IMR-90 (cell line): ENCODE measurements around the gene GPATCH8. TPM values are rescaled to one million over a fixed set of nuclear protein-coding genes. Genes with fewer than 3 reads are reported as not detected.

ENCODE experiments used
- ATAC-seq: fragments of 200-7000 bp; cut with Tn5 transposase; 2 replicates; pipeline ENCODE4 v1.9.1; 2020; ENCODE audit warnings: low read depth, mild to moderate bottlenecking, moderate library complexity
- BruUV-seq: library from RNA; stranded (reverse); fragments of 400-500 nt; replicated peaks from 2 replicates; lab custom pipeline; 2021; lab: Mats Ljungman, UMichigan
- CTCF ChIA-PET: fragments of 300-600 bp; formaldehyde crosslinking; extraction: SDS; loops from one replicate; lab custom pipeline; 2021; ENCODE audit warnings: antibody characterized with exemption; lab: Yijun Ruan, JAX
- POLR2A ChIA-PET: fragments of 300-600 bp; sonication (Branson Sonifier 250); formaldehyde crosslinking; loops from one replicate; lab custom pipeline; 2022; ENCODE audit warnings: antibody characterized with exemption; ENCODE audit not compliant: unreplicated experiment; lab: Charles Lee
- DNase-seq: peaks from one replicate; pipeline ENCODE4 v3.0.0; 2013
- H2AFZ ChIP-seq: replicated peaks from 2 replicates; pipeline ENCODE3; 2013; ENCODE audit warnings: low read length, mild to moderate bottlenecking; ENCODE audit not compliant: poor library complexity
- H2AK5ac ChIP-seq: 2 replicates; pipeline ENCODE4 v1.6.1; 2013; ENCODE audit warnings: low read depth, low read length, inconsistent platforms
- H2AK9ac ChIP-seq: replicated peaks from 2 replicates; pipeline ENCODE3; 2013; ENCODE audit warnings: mild to moderate bottlenecking, low read depth, low read length, moderate library complexity; ENCODE audit not compliant: poor library complexity
- H2BK120ac ChIP-seq: 2 replicates; pipeline ENCODE4 v1.6.1; 2013; ENCODE audit warnings: low read depth, low read length, inconsistent platforms
- H2BK15ac ChIP-seq: 3 replicates; pipeline ENCODE4 v1.6.1; 2013; ENCODE audit warnings: low read depth, low read length, inconsistent platforms
- H2BK20ac ChIP-seq: 2 replicates; pipeline ENCODE4 v1.6.1; 2013; ENCODE audit warnings: low read depth, mild to moderate bottlenecking, inconsistent platforms, low read length, moderate library complexity
- H2BK5ac ChIP-seq: 2 replicates; pipeline ENCODE4 v1.6.1; 2013; ENCODE audit warnings: mild to moderate bottlenecking, low read depth, low read length, inconsistent platforms; ENCODE audit not compliant: poor library complexity, severe bottlenecking
- H3K14ac ChIP-seq: replicated peaks from 2 replicates; pipeline ENCODE4 v1.6.1; 2013; ENCODE audit warnings: low read depth, low read length, inconsistent platforms
- H3K18ac ChIP-seq: 2 replicates; pipeline ENCODE4 v1.6.1; 2013; ENCODE audit warnings: low read depth, low read length, control low read depth
- H3K23ac ChIP-seq: 2 replicates; pipeline ENCODE4 v1.6.1; 2013; ENCODE audit warnings: low read depth, low read length, inconsistent platforms
- H3K27ac ChIP-seq: 2 replicates; pipeline ENCODE4 v1.5.1; 2013; ENCODE audit warnings: mild to moderate bottlenecking, control low read depth, low read length; ENCODE audit not compliant: insufficient read depth
- H3K27me3 ChIP-seq: 2 replicates; pipeline ENCODE4 v1.6.1; 2013; ENCODE audit warnings: low read length; ENCODE audit not compliant: control insufficient read depth, insufficient read depth
- H3K36me3 ChIP-seq: 2 replicates; pipeline ENCODE4 v1.6.1; 2013; ENCODE audit warnings: low read length, mixed read lengths; ENCODE audit not compliant: control insufficient read depth, insufficient read depth
- H3K4ac ChIP-seq: 2 replicates; pipeline ENCODE4 v1.6.1; 2013; ENCODE audit warnings: low read depth, low read length, inconsistent platforms
- H3K4me1 ChIP-seq: 2 replicates; pipeline ENCODE4 v1.6.1; 2013; ENCODE audit warnings: low read length, mixed read lengths; ENCODE audit not compliant: control insufficient read depth, insufficient read depth
- H3K4me2 ChIP-seq: 2 replicates; pipeline ENCODE4 v1.6.1; 2013; ENCODE audit warnings: low read depth, mild to moderate bottlenecking, control low read depth, low read length, moderate library complexity
- H3K4me3 ChIP-seq: 2 replicates; pipeline ENCODE4 v1.5.1; 2013; ENCODE audit warnings: low read depth, mild to moderate bottlenecking, control low read depth, low read length, moderate library complexity; ENCODE audit not compliant: insufficient read depth
- H3K56ac ChIP-seq: 2 replicates; pipeline ENCODE4 v1.6.1; 2013; ENCODE audit warnings: low read length, inconsistent platforms; ENCODE audit not compliant: insufficient read depth; ENCODE audit errors: extremely low read depth
- H3K79me1 ChIP-seq, 2 experiments: 2 replicates each; pipeline ENCODE4 v1.6.1; 2013; ENCODE audit warnings: low read length in 2 of 2, inconsistent platforms in 1 of 2, low read depth in 1 of 2
- H3K9ac ChIP-seq: 2 replicates; pipeline ENCODE4 v1.6.1; 2013; ENCODE audit warnings: low read depth, low read length, control low read depth
- H3K9me1 ChIP-seq: 2 replicates; pipeline ENCODE4 v1.6.1; 2013; ENCODE audit warnings: low read length, inconsistent platforms; ENCODE audit not compliant: insufficient read depth
- H3K9me3 ChIP-seq: 2 replicates; pipeline ENCODE4 v1.6.1; 2013; ENCODE audit warnings: low read length; ENCODE audit not compliant: control insufficient read depth, insufficient read depth
- H4K20me1 ChIP-seq: 2 replicates; pipeline ENCODE4 v1.6.1; 2013; ENCODE audit warnings: low read length, inconsistent platforms; ENCODE audit not compliant: insufficient read depth
- H4K5ac ChIP-seq: 2 replicates; pipeline ENCODE4 v1.6.1; 2013; ENCODE audit warnings: mild to moderate bottlenecking, low read depth, low read length, control low read depth
- H4K8ac ChIP-seq, 2 experiments: 2 replicates each; pipeline ENCODE4 v1.6.1; 2013; ENCODE audit warnings: low read depth in 2 of 2, low read length in 2 of 2, control low read depth in 1 of 2, inconsistent platforms in 1 of 2
- H4K91ac ChIP-seq: 2 replicates; pipeline ENCODE4 v1.6.1; 2013; ENCODE audit warnings: low read depth, low read length, inconsistent platforms; ENCODE audit not compliant: insufficient read depth
- BHLHE40 ChIP-seq: fragments of 150-350 bp; IDR thresholded peaks from 2 replicates; pipeline ENCODE4 v1.6.1; 2016; ENCODE audit warnings: mild to moderate bottlenecking, low read depth, low read length
- CEBPB ChIP-seq: IDR thresholded peaks from 2 replicates; pipeline ENCODE4 v1.6.1; 2012; ENCODE audit warnings: low read depth, low read length, improper control_type of control experiment
- CHD1 ChIP-seq: IDR thresholded peaks from 2 replicates; pipeline ENCODE4 v1.6.1; 2012; ENCODE audit warnings: low read depth, low read length, improper control_type of control experiment
- FOS ChIP-seq: fragments of 150-350 bp; IDR thresholded peaks from 2 replicates; pipeline ENCODE4 v1.6.1; 2016; ENCODE audit warnings: low read depth, low read length
- MAFK ChIP-seq: IDR thresholded peaks from 2 replicates; pipeline ENCODE4 v1.6.1; 2012; ENCODE audit warnings: low read depth, low read length, improper control_type of control experiment
- MAZ ChIP-seq: IDR thresholded peaks from 2 replicates; pipeline ENCODE4 v1.6.1; 2012; ENCODE audit warnings: low read depth, mild to moderate bottlenecking, low read length, improper control_type of control experiment, moderate library complexity, borderline replicate concordance
- MXI1 ChIP-seq: IDR thresholded peaks from 2 replicates; pipeline ENCODE4 v1.6.1; 2012; ENCODE audit warnings: low read depth, mild to moderate bottlenecking, low read length, moderate library complexity, borderline replicate concordance
- NFE2L2 ChIP-seq: fragments of 150-350 bp; IDR thresholded peaks from 2 replicates; pipeline ENCODE4 v1.6.1; 2016; ENCODE audit warnings: low read depth, mild to moderate bottlenecking, low read length
- POLR2A ChIP-seq: IDR thresholded peaks from 2 replicates; pipeline ENCODE4 v1.6.1; 2012; ENCODE audit warnings: mild to moderate bottlenecking, low read depth, low read length
- RAD21 ChIP-seq: IDR thresholded peaks from 2 replicates; pipeline ENCODE4 v1.6.1; 2012; ENCODE audit warnings: low read length, improper control_type of control experiment
- RCOR1 ChIP-seq: IDR thresholded peaks from 2 replicates; pipeline ENCODE4 v1.6.1; 2012; ENCODE audit warnings: mild to moderate bottlenecking, low read length, improper control_type of control experiment; ENCODE audit not compliant: insufficient replicate concordance
- RFX5 ChIP-seq: IDR thresholded peaks from 2 replicates; pipeline ENCODE4 v1.8.0; 2012; ENCODE audit warnings: low read depth, mild to moderate bottlenecking, low read length, moderate library complexity
- SMC3 ChIP-seq: fragments of 150-350 bp; IDR thresholded peaks from 2 replicates; pipeline ENCODE4 v1.6.1; 2016; ENCODE audit warnings: low read depth, mild to moderate bottlenecking, antibody characterized with exemption, low read length, moderate library complexity
- USF2 ChIP-seq: fragments of 150-350 bp; IDR thresholded peaks from 2 replicates; pipeline ENCODE4 v1.6.1; 2017; ENCODE audit warnings: mild to moderate bottlenecking, antibody characterized with exemption, low read length, low read depth
- WGBS, 2 experiments: methylation state at CpG; one replicate each; pipeline versions ENCODE4 v1.1.5 to v1.1.7; 2013; ENCODE audit warnings: missing lambda C conversion rate in 2 of 2; ENCODE audit not compliant: insufficient read length in 1 of 2; ENCODE audit errors: extremely low coverage in 2 of 2; 5-methylcytosine and 5-hydroxymethylcytosine counted together
- dilution Hi-C: fragments of 300-500 bp; cut with HindIII; formaldehyde crosslinking; loops from one replicate; pipeline ENCODE4 v1.14.3; 2018; ENCODE audit warnings: low sequenced_read_pairs; ENCODE audit not compliant: unreplicated experiment
- in situ Hi-C: fragments of 300-500 bp; cut with MboI; formaldehyde crosslinking; loops from 3 replicates; pipeline ENCODE4 v1.14.3; 2019; ENCODE audit warnings: low sequenced_read_pairs, inconsistent platforms, mixed read lengths
- intact Hi-C: fragments of 100-400 bp; cut with micrococcal nuclease; formaldehyde crosslinking; loops from 2 replicates; pipeline ENCODE4 v1.10.0; 2022
- polyA plus RNA-seq, 3 experiments: library from polyadenylated mRNA; depleted of rRNA; stranded (reverse); fragments of >200 nt; gene quantifications; 2 replicates each; pipeline ENCODE4 v1.2.3, GENCODE V29; 2012; ENCODE audit warnings: low replicate concordance in 1 of 3
- total RNA-seq: library from RNA; depleted of rRNA; stranded (reverse); fragments of >200 nt; gene quantifications from 2 replicates; pipeline ENCODE4 v1.2.3, GENCODE V29; 2012
- TF ChIP-seq, protein P1 (sequence below): conservative IDR thresholded peaks from 2 replicates; pipeline ENCODE4 v1.5.1; 2012; ENCODE audit warnings: mild to moderate bottlenecking, low read depth, low read length, improper control_type of control experiment
- TF ChIP-seq, protein P2 (sequence below): fragments of 150-350 bp; IDR thresholded peaks from 2 replicates; pipeline ENCODE4 v1.6.1; 2016; ENCODE audit warnings: low read depth, mild to moderate bottlenecking, low read length, moderate library complexity, borderline replicate concordance

The GPATCH8 gene
- total and polyA plus RNA-seq, 2 of the 4 experiments (the other 2 are of a cell fraction), result 8.8 to 13.2 TPM

GRCh38 chr17:44529864-44530263 is 26.7 kb upstream of the GPATCH8 start:
- Histone ChIP-seq H3K4me3 (no peak overlapping the region), H3K27ac (no peak overlapping the region), H4K91ac (no peak overlapping the region), H2BK15ac (no peak overlapping the region), H3K4ac (no peak overlapping the region), H4K8ac (no peak overlapping the region), H3K18ac (no peak overlapping the region), H3K27me3 (no peaks in the 10 kb centered on the region), H3K4me2 (no peak overlapping the region), H2BK5ac (no peak overlapping the region), H4K5ac (no peak overlapping the region), H3K9me3 (no peaks in the 10 kb centered on the region), H3K23ac (no peak overlapping the region), H3K14ac (no peak overlapping the region), H3K36me3 (no peaks in the 10 kb centered on the region), H3K9ac (no peak overlapping the region), H2BK20ac (no peak overlapping the region), H3K4me1 (peaks cover 3% of the 10 kb centered on the region), H2AFZ (no peak overlapping the region), H2BK120ac (no peak overlapping the region), H2AK9ac (no peak overlapping the region), H2AK5ac (no peak overlapping the region), H3K56ac (no peak overlapping the region), H3K79me1 (peaks cover 0 to 4% of the 10 kb centered on the region in 2 experiments; a peak in 2 of 4 replicates), H4K20me1 (no peaks in the 10 kb centered on the region), H3K9me1 (no peaks in the 10 kb centered on the region)
- no TSS peak for BruUV-seq
- TF ChIP-seq USF2 (no peak), MAZ (no peak), SMC3 (no peak), CHD1 (no peak), CEBPB (no peak), FOS (no peak), RCOR1 (no peak), MAFK (no peak), MXI1 (no peak), RFX5 (no peak), RAD21 (no peak), BHLHE40 (no peak), NFE2L2 (no peak), POLR2A (no peak)
- TF ChIP-seq, protein P1, sequence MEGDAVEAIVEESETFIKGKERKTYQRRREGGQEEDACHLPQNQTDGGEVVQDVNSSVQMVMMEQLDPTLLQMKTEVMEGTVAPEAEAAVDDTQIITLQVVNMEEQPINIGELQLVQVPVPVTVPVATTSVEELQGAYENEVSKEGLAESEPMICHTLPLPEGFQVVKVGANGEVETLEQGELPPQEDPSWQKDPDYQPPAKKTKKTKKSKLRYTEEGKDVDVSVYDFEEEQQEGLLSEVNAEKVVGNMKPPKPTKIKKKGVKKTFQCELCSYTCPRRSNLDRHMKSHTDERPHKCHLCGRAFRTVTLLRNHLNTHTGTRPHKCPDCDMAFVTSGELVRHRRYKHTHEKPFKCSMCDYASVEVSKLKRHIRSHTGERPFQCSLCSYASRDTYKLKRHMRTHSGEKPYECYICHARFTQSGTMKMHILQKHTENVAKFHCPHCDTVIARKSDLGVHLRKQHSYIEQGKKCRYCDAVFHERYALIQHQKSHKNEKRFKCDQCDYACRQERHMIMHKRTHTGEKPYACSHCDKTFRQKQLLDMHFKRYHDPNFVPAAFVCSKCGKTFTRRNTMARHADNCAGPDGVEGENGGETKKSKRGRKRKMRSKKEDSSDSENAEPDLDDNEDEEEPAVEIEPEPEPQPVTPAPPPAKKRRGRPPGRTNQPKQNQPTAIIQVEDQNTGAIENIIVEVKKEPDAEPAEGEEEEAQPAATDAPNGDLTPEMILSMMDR, result no peak
- TF ChIP-seq, protein P2, sequence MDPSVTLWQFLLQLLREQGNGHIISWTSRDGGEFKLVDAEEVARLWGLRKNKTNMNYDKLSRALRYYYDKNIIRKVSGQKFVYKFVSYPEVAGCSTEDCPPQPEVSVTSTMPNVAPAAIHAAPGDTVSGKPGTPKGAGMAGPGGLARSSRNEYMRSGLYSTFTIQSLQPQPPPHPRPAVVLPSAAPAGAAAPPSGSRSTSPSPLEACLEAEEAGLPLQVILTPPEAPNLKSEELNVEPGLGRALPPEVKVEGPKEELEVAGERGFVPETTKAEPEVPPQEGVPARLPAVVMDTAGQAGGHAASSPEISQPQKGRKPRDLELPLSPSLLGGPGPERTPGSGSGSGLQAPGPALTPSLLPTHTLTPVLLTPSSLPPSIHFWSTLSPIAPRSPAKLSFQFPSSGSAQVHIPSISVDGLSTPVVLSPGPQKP, result no peak
- WGBS, 2 experiments, result no CpG with 5 or more reads among the region's 3 CpGs
- ATAC-seq (no peak), DNase-seq (no peak)
- ChIA-PET POLR2A (no interaction called here), CTCF (interaction anchor here (0.7 kb wide), 1 partner anchor 18 kb away, joined by 3 read pairs; no protein-coding TSS in a partner anchor)
- dilution Hi-C loops (no loop called here), in situ Hi-C loops (loop anchor here (5.0 kb wide), 1 partner anchor 102 kb away; no protein-coding TSS in a partner anchor), intact Hi-C loops (loop anchor here (10.0 kb wide), 1 partner anchor 235 kb away; no protein-coding TSS in a partner anchor)
